ENCODE data around the gene MALAT1.
A peak's percentile ranks its signal among the peaks of the same experiment; 100 is the strongest.
"Not testable (repeated sequence)": the region's sequence is repeated elsewhere in the genome, so short reads cannot be mapped to it uniquely, and the experiment has no call there.

MALAT1 gene

DNA sequence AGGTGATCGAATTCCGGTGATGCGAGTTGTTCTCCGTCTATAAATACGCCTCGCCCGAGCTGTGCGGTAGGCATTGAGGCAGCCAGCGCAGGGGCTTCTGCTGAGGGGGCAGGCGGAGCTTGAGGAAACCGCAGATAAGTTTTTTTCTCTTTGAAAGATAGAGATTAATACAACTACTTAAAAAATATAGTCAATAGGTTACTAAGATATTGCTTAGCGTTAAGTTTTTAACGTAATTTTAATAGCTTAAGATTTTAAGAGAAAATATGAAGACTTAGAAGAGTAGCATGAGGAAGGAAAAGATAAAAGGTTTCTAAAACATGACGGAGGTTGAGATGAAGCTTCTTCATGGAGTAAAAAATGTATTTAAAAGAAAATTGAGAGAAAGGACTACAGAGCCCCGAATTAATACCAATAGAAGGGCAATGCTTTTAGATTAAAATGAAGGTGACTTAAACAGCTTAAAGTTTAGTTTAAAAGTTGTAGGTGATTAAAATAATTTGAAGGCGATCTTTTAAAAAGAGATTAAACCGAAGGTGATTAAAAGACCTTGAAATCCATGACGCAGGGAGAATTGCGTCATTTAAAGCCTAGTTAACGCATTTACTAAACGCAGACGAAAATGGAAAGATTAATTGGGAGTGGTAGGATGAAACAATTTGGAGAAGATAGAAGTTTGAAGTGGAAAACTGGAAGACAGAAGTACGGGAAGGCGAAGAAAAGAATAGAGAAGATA, at the start of gene MALAT1:
TSS of gene MALAT1 (plus strand) at position 69 of the 736 bp plus-strand sequence.
- DNase-seq, result peak; percentile 94

- DNase-seq, result not testable (repeated sequence)
Measured at GRCh38 chr11:65451301-65451700, 47.5 kb upstream of the MALAT1 start.

DNA sequence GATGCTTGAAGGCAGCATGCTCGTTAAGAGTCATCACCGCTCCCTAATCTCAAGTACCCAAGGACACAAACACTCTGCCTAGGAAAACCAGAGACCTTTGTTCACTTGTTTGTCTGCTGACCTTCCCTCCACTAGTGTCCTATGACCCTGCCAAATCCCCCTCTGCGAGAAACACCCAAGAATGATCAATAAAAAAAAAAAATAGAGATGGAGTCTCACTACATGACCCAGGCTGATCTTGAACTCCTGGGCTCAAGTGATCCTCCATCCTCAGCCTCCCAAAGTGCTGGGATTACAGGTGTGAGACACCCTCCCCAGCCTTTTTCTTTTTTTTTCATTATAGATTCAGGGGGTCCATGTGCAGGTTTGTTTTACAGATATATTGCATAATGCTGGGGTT, 46.6 kb upstream of the MALAT1 start:
- DNase-seq, result not testable (repeated sequence)

GRCh38 chr11:65452806-65453490, 45.9 kb upstream of the MALAT1 start:
- no peak for DNase-seq

DNA sequence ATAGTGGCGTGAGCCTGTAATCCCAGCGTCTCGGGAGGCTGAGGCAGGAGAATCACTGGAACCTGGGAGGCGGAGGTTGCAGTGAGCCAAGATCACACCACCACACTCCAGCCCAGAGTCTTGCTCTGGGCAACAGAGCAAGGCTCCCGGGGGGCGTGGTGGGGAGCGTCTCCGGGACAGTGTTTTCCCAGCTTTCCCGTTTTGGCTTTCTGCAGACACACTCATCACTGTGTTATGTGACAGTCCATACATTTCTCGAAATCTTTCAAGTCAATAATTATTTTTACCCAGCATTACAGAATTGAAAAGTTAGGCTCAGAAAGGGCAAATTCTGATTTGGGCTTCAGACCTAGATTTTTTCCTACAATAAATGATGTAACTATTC, 44.5 kb upstream of the MALAT1 start:
- no peak for DNase-seq

DNA sequence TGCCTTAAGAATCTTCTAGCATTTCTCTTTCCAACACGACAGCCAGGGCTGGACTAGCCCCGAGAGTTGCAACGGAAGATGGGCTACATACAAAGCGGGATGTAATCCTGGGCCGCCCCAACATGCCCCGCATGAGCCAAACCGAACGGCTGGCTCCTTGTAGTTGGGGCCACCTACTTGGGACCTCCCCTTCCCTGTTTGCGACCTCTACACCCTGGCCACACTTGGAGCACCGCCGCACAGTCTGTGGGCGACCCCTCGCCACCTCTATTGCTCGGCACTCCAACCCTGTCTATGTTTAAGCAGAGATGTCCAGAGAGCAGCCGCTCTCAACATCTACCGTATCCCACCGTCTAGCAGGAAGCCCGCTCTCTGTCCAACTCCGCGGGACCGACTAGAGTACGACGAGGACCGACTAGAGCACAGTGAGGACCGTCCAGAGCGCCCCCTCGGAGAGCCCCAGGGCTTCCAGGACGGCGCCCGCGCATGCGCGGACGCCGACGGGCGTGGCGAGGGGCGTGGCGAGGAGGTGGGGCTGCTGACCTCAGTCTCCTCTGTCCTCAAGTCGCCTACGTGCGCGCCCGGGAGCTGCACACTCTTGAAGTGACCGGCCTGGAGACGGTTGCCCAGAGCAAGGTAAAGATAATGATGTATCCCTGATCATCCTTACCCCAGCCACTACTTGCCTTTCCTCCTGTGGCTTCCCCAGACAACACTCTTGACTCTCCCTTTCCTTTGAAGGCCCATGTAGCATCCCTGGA, 44.0 kb upstream of the MALAT1 start:
- peak; percentile 62 to 67 for DNase-seq

GRCh38 chr11:65456418-65456817, 42.4 kb upstream of the MALAT1 start:
- no peak for DNase-seq

- DNase-seq, result no peak
Measured at GRCh38 chr11:65459552-65459951, 39.3 kb upstream of the MALAT1 start.

DNA sequence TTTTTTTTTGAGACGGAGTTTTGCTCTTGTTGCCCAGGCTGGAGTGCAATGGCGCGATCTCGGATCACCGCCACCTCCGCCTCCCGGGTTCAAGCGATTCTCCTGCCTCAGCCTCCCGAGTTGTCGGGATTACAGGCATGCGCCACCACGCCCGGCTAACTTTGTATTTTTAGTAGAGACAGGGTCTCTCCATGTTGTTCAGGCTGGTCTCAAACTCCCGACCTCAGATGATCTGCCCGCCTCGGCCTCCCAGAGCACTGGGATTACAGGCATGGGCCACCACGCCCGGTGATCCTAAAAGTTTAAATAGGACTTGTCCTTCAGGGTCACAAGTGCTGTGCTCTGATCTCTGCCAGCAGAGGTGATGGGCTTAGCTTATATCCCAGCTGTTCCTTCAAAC, 33.4 kb upstream of the MALAT1 start:
- DNase-seq, result not testable (repeated sequence)

- DNase-seq, result not testable (repeated sequence)
Measured at GRCh38 chr11:65467306-65467705, 31.5 kb upstream of the MALAT1 start.

- peak; percentile 45 to 51 for DNase-seq
Measured at GRCh38 chr11:65468874-65469333, 29.9 kb upstream of the MALAT1 start.

DNA sequence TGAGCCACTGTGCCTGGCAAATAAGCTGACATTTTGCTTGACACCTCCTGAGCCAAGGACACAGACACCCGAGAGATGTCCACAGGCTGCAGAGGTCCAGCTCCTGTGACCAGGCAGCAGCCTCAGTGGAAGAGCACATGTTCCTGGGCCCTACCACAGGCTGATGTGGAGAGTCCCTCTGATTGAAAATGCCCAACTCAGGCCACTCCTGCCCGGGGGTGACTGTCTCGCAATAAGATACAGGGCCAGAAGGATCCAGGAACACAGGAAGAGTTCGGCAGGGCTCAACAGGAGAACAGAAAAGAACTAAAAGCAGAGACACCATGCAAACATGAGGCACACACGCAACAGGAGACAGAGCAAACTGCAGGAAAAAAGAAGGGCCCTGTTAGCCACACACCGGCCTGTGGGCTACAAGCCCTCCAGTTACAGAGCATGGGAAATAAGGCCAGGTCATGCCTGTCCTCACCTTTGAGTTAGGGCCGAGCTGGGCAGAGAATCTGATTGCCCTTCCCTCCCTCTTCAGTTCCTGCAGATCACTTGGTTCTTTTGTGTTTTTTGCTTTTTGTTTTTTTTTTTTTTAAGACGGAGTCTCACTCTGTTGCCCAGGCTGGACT, 28.3 kb upstream of the MALAT1 start:
- no peak for DNase-seq

DNA sequence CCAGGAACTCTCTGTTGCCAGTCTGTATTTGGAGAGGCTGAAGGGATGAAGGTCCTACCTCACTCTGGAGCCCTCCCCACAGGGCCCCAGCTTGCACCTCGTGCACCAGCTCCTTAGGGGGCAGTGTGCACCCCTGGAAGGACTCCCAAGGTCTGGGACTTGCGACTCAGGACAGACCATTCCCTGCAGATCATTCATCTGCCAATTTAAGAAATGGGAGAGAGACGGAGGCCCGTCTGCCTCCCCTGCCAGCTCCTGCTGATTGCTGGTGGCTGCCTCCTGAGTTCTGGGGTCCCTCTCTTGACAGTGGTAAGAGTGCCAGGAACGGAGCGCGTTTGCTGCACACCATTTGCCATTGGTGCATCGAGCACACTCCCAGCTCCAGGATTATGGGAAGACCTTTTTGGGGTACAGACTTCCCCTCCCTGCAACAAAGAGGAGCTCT, 27.4 kb upstream of the MALAT1 start:
- no peak for DNase-seq

DNA sequence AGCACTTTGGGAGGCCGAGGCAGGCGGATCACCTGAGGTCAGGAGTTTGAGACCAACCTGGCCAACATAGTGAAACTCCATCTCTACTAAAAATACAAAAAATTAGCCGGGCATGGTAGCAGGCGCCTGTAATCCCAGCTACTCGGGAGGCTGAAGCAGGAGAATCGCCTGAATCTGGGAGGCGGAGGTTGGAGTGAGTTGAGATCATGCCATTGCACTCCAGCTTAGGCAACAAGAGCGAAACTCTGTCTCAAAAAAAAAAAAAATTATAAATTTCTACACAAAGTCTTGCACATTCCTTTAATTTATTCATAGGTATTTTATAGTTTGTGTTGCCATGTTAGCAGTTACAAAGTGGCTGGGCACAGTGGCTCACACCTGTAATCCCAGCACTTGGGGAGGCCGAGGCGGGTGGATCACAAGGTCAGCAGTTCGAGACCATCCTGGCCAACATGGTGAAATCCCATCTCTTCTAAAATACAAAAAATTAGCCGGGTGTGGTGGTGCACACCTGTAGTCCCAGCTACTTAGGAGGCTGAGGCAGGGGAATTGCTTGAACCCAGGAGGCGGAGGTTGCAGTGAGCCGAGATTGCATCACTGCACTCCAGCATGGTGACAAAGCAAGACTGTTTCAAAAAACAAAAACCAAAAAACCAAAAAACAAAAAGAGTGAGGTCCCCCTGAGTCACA, 26.1 kb upstream of the MALAT1 start:
- not testable (repeated sequence) for DNase-seq

DNA sequence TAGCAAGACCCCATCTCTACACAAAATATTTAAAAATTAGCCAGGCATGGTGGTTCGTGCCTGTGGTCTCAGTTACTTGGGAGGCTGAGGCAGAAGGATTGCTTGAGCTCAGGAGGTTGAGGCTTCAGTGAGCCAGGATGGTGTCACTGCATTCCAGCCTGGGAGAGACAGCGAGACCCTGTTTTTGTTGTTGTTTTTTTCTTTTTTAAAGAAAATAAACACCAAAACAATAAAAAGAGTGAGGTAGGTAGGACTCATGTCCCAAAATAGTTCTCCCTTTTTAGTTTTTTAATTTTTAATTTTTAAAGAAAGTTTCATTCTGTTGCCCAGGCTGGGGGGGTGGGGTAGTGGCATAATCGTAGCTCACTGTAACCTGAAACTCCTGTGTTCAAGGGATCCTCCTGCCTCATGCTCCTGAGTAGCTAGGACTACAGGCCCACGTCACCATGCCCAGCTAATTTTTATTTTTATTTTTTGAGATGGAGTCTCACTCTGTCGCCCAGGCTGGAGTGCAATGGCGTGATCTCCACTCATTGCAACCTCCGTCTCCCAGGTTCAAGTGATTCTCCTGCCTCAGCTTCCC, 25.5 kb upstream of the MALAT1 start:
- no peak for DNase-seq

DNA sequence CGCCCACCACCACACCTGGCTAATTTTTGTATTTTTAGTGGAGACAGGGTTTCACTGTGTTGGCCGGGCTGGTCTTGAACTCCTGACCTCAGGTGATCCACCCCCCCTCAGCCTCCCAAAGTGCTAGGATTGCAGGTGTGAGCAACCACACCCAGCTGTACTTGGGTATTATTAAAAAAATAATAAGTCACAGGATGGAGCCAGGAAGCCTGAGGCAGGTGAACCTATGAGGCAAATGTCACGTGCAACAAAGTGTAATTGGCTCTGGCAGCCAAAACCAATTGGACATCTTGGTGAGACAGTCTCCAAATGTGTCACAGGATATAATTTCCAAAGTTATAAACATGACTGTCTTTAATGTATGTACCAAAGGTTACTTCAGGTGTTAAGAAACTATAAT, 24.0 kb upstream of the MALAT1 start:
- DNase-seq, result no peak

DNA sequence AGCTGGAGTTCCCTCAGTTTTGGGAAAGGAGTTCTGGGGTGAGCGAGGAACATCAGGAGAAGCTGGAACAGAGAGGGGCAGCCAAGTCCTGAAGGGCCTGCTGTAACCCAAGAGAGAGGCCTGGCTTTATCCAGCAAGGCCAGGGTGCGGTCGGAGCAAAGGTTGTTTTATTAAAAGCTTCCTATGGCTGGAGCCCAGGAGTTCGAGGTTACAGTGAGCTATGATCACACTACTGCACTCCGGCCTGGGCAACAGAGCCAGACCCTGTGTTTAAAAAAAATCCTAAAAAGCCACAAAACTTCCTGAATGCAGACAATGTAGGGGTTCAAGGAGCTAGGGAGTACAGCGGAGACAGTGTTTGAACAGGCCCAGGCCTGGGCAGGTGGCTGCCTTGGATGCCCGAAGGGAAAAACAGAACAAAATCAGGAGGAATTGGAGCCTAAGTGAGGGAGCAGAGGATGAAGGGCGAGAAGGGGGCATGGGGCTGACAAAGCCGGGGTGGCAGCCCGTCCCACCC, 22.2 kb upstream of the MALAT1 start:
- no peak for DNase-seq

GRCh38 chr11:65477149-65477965, 21.5 kb upstream of the MALAT1 start:
- DNase-seq, result peak; percentile 86

- DNase-seq, result no peak
Measured at GRCh38 chr11:65478388-65479183, 20.3 kb upstream of the MALAT1 start.
